HCT116 (cell line): ENCODE measurements around the gene CXCL5. TPM values are rescaled to one million over a fixed set of nuclear protein-coding genes. Genes with fewer than 3 reads are reported as not detected.
"Not testable (repeated sequence)": the region's sequence is repeated elsewhere in the genome, so short reads cannot be mapped to it uniquely, and the experiment has no call there.

Source experiments
- ATAC-seq: fragments of 200-7000 bp; cut with Tn5 transposase; 2 replicates; pipeline ENCODE4 v1.9.1; 2020; ENCODE audit warnings: mild to moderate bottlenecking, moderate library complexity
- BruUV-seq: library from RNA; stranded (reverse); fragments of 400-500 nt; replicated peaks from 2 replicates; lab custom pipeline; 2021; lab: Mats Ljungman, UMichigan
- CTCF ChIA-PET: fragments of 300-600 bp; sonication (Branson Sonifier 250); formaldehyde crosslinking; loops from one replicate; lab custom pipeline; 2021; ENCODE audit warnings: antibody characterized with exemption; lab: Charles Lee
- POLR2A ChIA-PET: fragments of 300-600, 350-600 bp; sonication (Branson Sonifier 250); formaldehyde crosslinking; loops from one replicate; lab custom pipeline; 2021; ENCODE audit warnings: antibody characterized with exemption; lab: Charles Lee
- RAD21 ChIA-PET, 2 experiments: fragments of 300-600 bp; sonication (Branson Sonifier 250); formaldehyde crosslinking; loops; one replicate each; lab custom pipeline; 2023; ENCODE audit warnings: low total read pairs in 2 of 2; ENCODE audit not compliant: uncharacterized antibody in 2 of 2, unreplicated experiment in 2 of 2, low non-redundant PET in 1 of 2; lab: Charles Lee
- DNase-seq: peaks from one replicate; pipeline ENCODE4 v3.0.0-alpha.2; 2010; ENCODE audit warnings: low read depth, low spot score
- H2AFZ ChIP-seq: fragments of 200-600 bp; shearing (Covaris generic), sonication (generic); 2 replicates; pipeline ENCODE4 v1.6.1; 2017; ENCODE audit warnings: low read depth, mixed run types, mixed read lengths, antibody characterized with exemption, low read length; ENCODE audit not compliant: poor library complexity, severe bottlenecking
- H3K27ac ChIP-seq: 2 replicates; pipeline ENCODE4 v1.5.1; 2012; ENCODE audit warnings: low read depth, low read length
- H3K27me3 ChIP-seq: fragments of 200-600 bp; sonication (generic); 2 replicates; pipeline ENCODE4 v1.6.1; 2016; ENCODE audit warnings: mixed run types, low read length, mixed read lengths; ENCODE audit not compliant: insufficient read depth
- H3K36me3 ChIP-seq, 2 experiments: fragments of 200-500 bp in 1 of 2; fragments of 200-600 bp in 1 of 2; sonication (Bioruptor generic) in 1 of 2; sonication (generic) in 1 of 2; 2 replicates each; pipeline versions ENCODE4 v1.5.1 to v1.6.1; 2014 to 2016; ENCODE audit warnings: low read length in 2 of 2, inconsistent platforms in 1 of 2, mixed read lengths in 1 of 2, mixed run types in 1 of 2; ENCODE audit not compliant: insufficient read depth in 2 of 2, control insufficient read depth in 1 of 2
- H3K4me1 ChIP-seq, 2 experiments: fragments of 200-600 bp in 1 of 2; sonication (generic) in 1 of 2; 2 replicates each; pipeline versions ENCODE4 v1.5.1 to v1.6.1; 2012 to 2017; ENCODE audit warnings: low read length in 2 of 2, inconsistent platforms in 1 of 2, mild to moderate bottlenecking in 1 of 2, mixed read lengths in 1 of 2, mixed run types in 1 of 2, moderate library complexity in 1 of 2; ENCODE audit not compliant: insufficient read depth in 2 of 2, control insufficient read depth in 1 of 2
- H3K4me2 ChIP-seq: fragments of 200-600 bp; sonication (generic); 2 replicates; pipeline ENCODE4 v1.6.1; 2017; ENCODE audit warnings: mixed run types, low read length, mixed read lengths
- H3K4me3 ChIP-seq, 2 experiments: fragments of 200-600 bp in 1 of 2; sonication (generic) in 1 of 2; replicated peaks in 1 of 2; 2 replicates each; pipeline ENCODE4 v1.5.1; 2011 to 2016; ENCODE audit warnings: low read length in 2 of 2, control low read depth in 1 of 2, low read depth in 1 of 2, mild to moderate bottlenecking in 1 of 2, mixed read lengths in 1 of 2, mixed run types in 1 of 2
- H3K79me2 ChIP-seq: fragments of 200-600 bp; sonication (generic); 2 replicates; pipeline ENCODE4 v1.6.1; 2017; ENCODE audit warnings: mild to moderate bottlenecking, mixed run types, low read length, moderate library complexity, mixed read lengths; ENCODE audit not compliant: insufficient read depth
- H3K9ac ChIP-seq: fragments of 200-600 bp; sonication (generic); 2 replicates; pipeline ENCODE4 v1.6.1; 2016; ENCODE audit warnings: low read length, mixed read lengths
- H3K9me2 ChIP-seq: fragments of 200-600 bp; sonication (generic), shearing (Covaris generic); 2 replicates; pipeline ENCODE4 v1.6.1; 2017; ENCODE audit warnings: mixed run types, mild to moderate bottlenecking, moderate library complexity; ENCODE audit not compliant: insufficient read depth
- H3K9me3 ChIP-seq, 2 experiments: fragments of 200-500 bp in 1 of 2; fragments of 200-600 bp in 1 of 2; sonication (Bioruptor generic) in 1 of 2; sonication (generic) in 1 of 2; 2 replicates each; pipeline ENCODE4 v1.6.1; 2014 to 2017; ENCODE audit warnings: low read length in 2 of 2, mixed read lengths in 2 of 2, inconsistent platforms in 1 of 2, low read depth in 1 of 2, mild to moderate bottlenecking in 1 of 2, mixed run types in 1 of 2, moderate library complexity in 1 of 2; ENCODE audit not compliant: control insufficient read depth in 1 of 2, insufficient read depth in 1 of 2
- H4K20me1 ChIP-seq: fragments of 200-600 bp; sonication (generic), shearing (Covaris generic); 2 replicates; pipeline ENCODE4 v1.6.1; 2017; ENCODE audit warnings: mixed run types, mild to moderate bottlenecking, moderate library complexity; ENCODE audit not compliant: insufficient read depth
- CEBPB ChIP-seq: IDR thresholded peaks from 2 replicates; pipeline ENCODE4 v1.6.1; 2012; ENCODE audit warnings: low read depth
- EGR1 ChIP-seq: IDR thresholded peaks from 2 replicates; pipeline ENCODE4 v1.6.1; 2012; ENCODE audit warnings: low read depth
- JUND ChIP-seq: IDR thresholded peaks from 2 replicates; pipeline ENCODE4 v1.6.1; 2012
- RAD21 ChIP-seq: IDR thresholded peaks from 2 replicates; pipeline ENCODE4 v1.6.1; 2012; ENCODE audit warnings: low read depth, mild to moderate bottlenecking
- SIN3A ChIP-seq: IDR thresholded peaks from 2 replicates; pipeline ENCODE4 v1.6.1; 2012; ENCODE audit warnings: low read depth
- SRF ChIP-seq: IDR thresholded peaks from 2 replicates; pipeline ENCODE4 v1.6.1; 2012; ENCODE audit warnings: low read depth
- TCF7L2 ChIP-seq: IDR thresholded peaks from 2 replicates; pipeline ENCODE4 v1.7.0; 2011; ENCODE audit warnings: borderline replicate concordance, inconsistent platforms; ENCODE audit not compliant: insufficient read depth, insufficient read length; ENCODE audit errors: extremely low read depth
- intact Hi-C: fragments of 100-400 bp; cut with micrococcal nuclease; formaldehyde crosslinking; loops from 2 replicates; pipeline ENCODE4 v1.10.0; 2022
- total RNA-seq: library from RNA; stranded (reverse); gene quantifications from one replicate; pipeline ENCODE4 v1.2.1, GENCODE V29; 2021; ENCODE audit not compliant: unreplicated experiment
- TF ChIP-seq, protein P1 (sequence below): IDR thresholded peaks from 2 replicates; pipeline ENCODE4 v1.6.1; 2012

CXCL5 gene
- total RNA-seq, 1 experiment from 2014 or later = not detected

DNA sequence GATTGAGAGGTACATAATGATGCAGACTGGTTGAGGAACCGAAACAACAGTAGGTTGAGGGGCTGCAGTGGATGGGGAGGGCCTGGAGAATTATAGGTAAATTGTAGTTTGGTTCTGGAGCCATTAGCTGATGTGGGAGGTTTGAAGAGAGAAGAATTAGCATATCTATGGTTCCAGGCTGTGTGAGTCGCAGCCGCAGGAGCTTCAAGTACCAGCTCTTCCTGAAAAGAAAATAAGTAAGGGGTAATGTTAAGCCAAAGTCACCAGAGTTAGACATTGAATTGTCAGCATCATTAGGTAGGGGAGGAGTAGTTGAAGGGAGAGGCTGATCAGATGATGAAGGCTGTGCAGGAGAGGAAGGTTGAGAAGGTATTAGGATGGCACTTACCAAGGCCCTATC, 46.1 kb downstream of the CXCL5 start:
- H3K4me2 ChIP-seq = no peak overlapping the region
- ATAC-seq (no peak), DNase-seq (no peak)
- ChIA-PET CTCF (no interaction called here), RAD21 (no interaction called here), POLR2A (no interaction called here)
- no peaks in the 10 kb centered on the region for H3K9me3 ChIP-seq
- H3K27ac ChIP-seq = no peak overlapping the region
- H3K9me2 ChIP-seq = no peaks in the 10 kb centered on the region
- H2AFZ ChIP-seq = no peak overlapping the region
- TF ChIP-seq SIN3A = no peak
- TF ChIP-seq EGR1 = no peak
- no peak for TF ChIP-seq CEBPB
- TF ChIP-seq SRF = no peak
- TF ChIP-seq, protein P1, sequence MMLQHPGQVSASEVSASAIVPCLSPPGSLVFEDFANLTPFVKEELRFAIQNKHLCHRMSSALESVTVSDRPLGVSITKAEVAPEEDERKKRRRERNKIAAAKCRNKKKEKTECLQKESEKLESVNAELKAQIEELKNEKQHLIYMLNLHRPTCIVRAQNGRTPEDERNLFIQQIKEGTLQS = no peak
- TF ChIP-seq RAD21 = no peak
- TF ChIP-seq JUND = no peak
- no peak for TF ChIP-seq TCF7L2
- H4K20me1 ChIP-seq = no peaks in the 10 kb centered on the region
- H3K4me1 ChIP-seq = no peaks in the 10 kb centered on the region
- H3K9ac ChIP-seq = no peak overlapping the region
- H3K79me2 ChIP-seq = no peaks in the 10 kb centered on the region
- H3K36me3 ChIP-seq = no peaks in the 10 kb centered on the region
- H3K27me3 ChIP-seq = no peaks in the 10 kb centered on the region
- no TSS peak for BruUV-seq
- H3K4me3 ChIP-seq = no peak overlapping the region
- intact Hi-C loops = no loop called here

DNA sequence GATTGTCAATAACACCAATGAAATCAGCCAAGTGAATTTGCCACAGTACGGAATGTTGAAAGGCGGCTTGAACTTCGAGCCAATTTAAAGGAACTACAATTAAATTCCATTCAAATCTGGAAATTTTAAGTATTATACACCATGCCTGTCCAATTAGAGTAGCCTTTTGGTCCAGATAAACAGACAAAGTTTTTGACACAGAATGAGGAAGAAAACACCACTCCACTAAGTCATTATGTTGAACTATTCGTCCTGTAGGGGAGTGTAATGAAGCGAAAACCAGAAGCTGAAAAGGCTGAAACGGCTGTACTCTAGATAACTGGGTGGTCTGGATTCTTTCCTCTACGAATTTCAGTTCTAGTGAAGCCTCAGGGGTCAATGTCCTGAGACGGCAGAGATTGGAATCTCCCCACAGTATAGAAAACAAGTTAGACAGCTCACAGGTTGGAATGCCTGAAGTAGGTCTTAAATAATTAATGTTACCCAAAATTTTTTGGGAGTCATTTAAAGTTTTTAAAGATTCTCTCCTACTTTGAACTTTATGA, 48.0 kb downstream of the CXCL5 start:
- H4K20me1 ChIP-seq, H3K9me2 ChIP-seq, ATAC-seq, BruUV-seq, H3K4me1 ChIP-seq, DNase-seq, POLR2A ChIA-PET, H3K36me3 ChIP-seq, intact Hi-C loops, H3K9me3 ChIP-seq, H3K79me2 ChIP-seq, H3K27me3 ChIP-seq, H3K9ac ChIP-seq, H2AFZ ChIP-seq, H3K4me3 ChIP-seq, H3K4me2 ChIP-seq, CTCF ChIA-PET, RAD21 ChIA-PET, H3K27ac ChIP-seq: not testable (repeated sequence)
